Muscle layer of colon (tissue), 2 donors: ENCODE data around the gene SPANXN4.

Source experiments
- H3K27ac ChIP-seq: one replicate; pipeline ENCODE4 v1.7.0; 2013; ENCODE audit warnings: low read depth, mild to moderate bottlenecking, low read length, moderate library complexity
- H3K27me3 ChIP-seq, 2 donors: one replicate each; pipeline ENCODE4 v1.7.0; 2013; ENCODE audit warnings: low read length in 2 of 2, mild to moderate bottlenecking in 2 of 2; ENCODE audit not compliant: insufficient read depth in 2 of 2, control insufficient read depth in 1 of 2
- H3K36me3 ChIP-seq: one replicate; pipeline ENCODE4 v1.7.0; 2013; ENCODE audit warnings: mild to moderate bottlenecking, low read length; ENCODE audit not compliant: insufficient read depth
- H3K4me1 ChIP-seq: one replicate; pipeline ENCODE4 v1.7.0; 2013; ENCODE audit warnings: mild to moderate bottlenecking, low read length; ENCODE audit not compliant: insufficient read depth
- H3K4me3 ChIP-seq, 2 donors: one replicate each; pipeline ENCODE4 v1.7.0; 2013; ENCODE audit warnings: low read length in 2 of 2, low read depth in 1 of 2, mild to moderate bottlenecking in 1 of 2, moderate library complexity in 1 of 2
- H3K9ac ChIP-seq: one replicate; pipeline ENCODE4 v1.7.0; 2013; ENCODE audit warnings: low read length
- H3K9me3 ChIP-seq: one replicate; pipeline ENCODE4 v1.7.0; 2013; ENCODE audit warnings: mild to moderate bottlenecking, low read length
- donor health status: abdominal sarcoma.
- donor health status: Adenocarcinoma of cecum.

The SPANXN4 gene

GRCh38 chrX:143058120-143058519, 32.4 kb downstream of the SPANXN4 start:
- Histone ChIP-seq H3K9ac (no peak overlapping the region), H3K4me3 (no peak overlapping the region), H3K36me3 (no peaks in the 10 kb centered on the region), H3K27me3 (no peaks in the 10 kb centered on the region), H3K4me1 (no peaks in the 10 kb centered on the region), H3K27ac (no peak overlapping the region), H3K9me3 (no peaks in the 10 kb centered on the region)

- no peak overlapping the region for H3K4me3 ChIP-seq
- H3K27me3 ChIP-seq, result no peaks in the 10 kb centered on the region
- no peak overlapping the region for H3K27ac ChIP-seq
- no peak overlapping the region for H3K9ac ChIP-seq
- no peaks in the 10 kb centered on the region for H3K4me1 ChIP-seq
- no peaks in the 10 kb centered on the region for H3K36me3 ChIP-seq
- no peaks in the 10 kb centered on the region for H3K9me3 ChIP-seq
These were observed 55.5 kb downstream of the SPANXN4 start for GRCh38 chrX:143081231-143081630.

GRCh38 chrX:143082537-143082936, 56.8 kb downstream of the SPANXN4 start:
- Histone ChIP-seq H3K4me1 (no peaks in the 10 kb centered on the region), H3K27me3 (no peaks in the 10 kb centered on the region), H3K9me3 (no peaks in the 10 kb centered on the region), H3K36me3 (no peaks in the 10 kb centered on the region), H3K9ac (no peak overlapping the region), H3K27ac (no peak overlapping the region), H3K4me3 (no peak overlapping the region)
